ENCODE results near the gene EXOC3L2. TPM values are rescaled to one million over a fixed set of nuclear protein-coding genes. Genes with fewer than 3 reads are reported as not detected.

Gene EXOC3L2
- total RNA-seq, 1 experiment from 2014 or later: 0.61 TPM

GRCh38 chr19:45191375-45191774 lies 53.8 kb downstream of the EXOC3L2 start:
- H3K4me2 ChIP-seq (ENCODE audit: insufficient read depth, insufficient read length, low read length): no peak overlapping the region

More at GRCh38 chr19:45191375-45191774, 53.8 kb downstream of the EXOC3L2 start:
- Histone ChIP-seq H2AFZ (ENCODE audit: low read length) (no peak overlapping the region), H2BK120ac (ENCODE audit: low read depth, low read length, poor library complexity, severe bottlenecking) (no peak overlapping the region), H2BK5ac (ENCODE audit: insufficient read length, low read length) (no peak overlapping the region), H2AK5ac (ENCODE audit: insufficient read length, low read length) (no peak overlapping the region), H3K56ac (ENCODE audit: insufficient read length, low read depth, low read length) (no peak overlapping the region), H4K20me1 (ENCODE audit: control insufficient read depth, insufficient read depth, insufficient read length) (no peaks in the 10 kb centered on the region), H3K9ac (ENCODE audit: extremely low read depth, insufficient read length, low read length) (no peak overlapping the region), H3K79me2 (ENCODE audit: insufficient read depth, low read length) (no peaks in the 10 kb centered on the region), H3K79me1 (ENCODE audit: insufficient read depth, low read depth, low read length, poor library complexity, severe bottlenecking) (no peaks in the 10 kb centered on the region), H3T11ph (ENCODE audit: low read length) (no peak overlapping the region), H3K23ac (ENCODE audit: insufficient read length, low read depth, low read length) (no peak overlapping the region), H3K14ac (ENCODE audit: insufficient read depth, low read length) (no peak overlapping the region), H3K23me2 (ENCODE audit: insufficient read length, low read depth, low read length, poor library complexity, severe bottlenecking) (no peaks in the 10 kb centered on the region), H3K27ac (ENCODE audit: insufficient read length, low read depth, low read length) (no peak overlapping the region), H4K5ac (ENCODE audit: insufficient read length, low read depth, low read length) (no peak overlapping the region), H2BK20ac (ENCODE audit: low read depth, low read length, poor library complexity, severe bottlenecking) (no peak overlapping the region), H3K4me1 (ENCODE audit: insufficient read depth, low read length) (no peaks in the 10 kb centered on the region), H3K27me3 (ENCODE audit: insufficient read depth, low read length) (no peaks in the 10 kb centered on the region), H2BK15ac (ENCODE audit: low read depth, low read length) (no peak overlapping the region), H3K18ac (ENCODE audit: insufficient read length, low read depth, low read length) (no peak overlapping the region), H3K9me3 (ENCODE audit: control insufficient read depth, low read depth, low read length) (no peaks in the 10 kb centered on the region), H4K8ac (replicated peaks; ENCODE audit: insufficient read length, low read depth, low read length) (no peak overlapping the region), H2BK12ac (ENCODE audit: insufficient read length, low read depth, low read length) (no peak overlapping the region), H4K91ac (ENCODE audit: insufficient read length, low read depth, low read length) (no peak overlapping the region), H3K4ac (ENCODE audit: low read depth, low read length) (no peak overlapping the region)
- TF ChIP-seq CTCF (conservative IDR thresholded peaks at IDR 0.05): peak; percentile 18; the same call in 1 of the 3 replicates
- Mint-ChIP-seq H3K36me3 (ENCODE audit: insufficient read depth in 1 of 3, low read depth in 3 of 3) (no peaks in the 10 kb centered on the region), H3K4me1 (peaks cover 2 to 7% of the 10 kb centered on the region in 2 experiments; a peak in 1 of 4 replicates), H3K27me3 (ENCODE audit: low read depth) (peaks cover 19% of the 10 kb centered on the region), H3K9me3 (no peaks in the 10 kb centered on the region), H3K4me3 (no peak overlapping the region), H3K27ac (no peak overlapping the region)
- no CpG with 5 or more reads among the region's 4 CpGs for WGBS (ENCODE audit: extremely low coverage, insufficient read length, low lambda C conversion rate)
- no peak for DNase-seq

All from H9 (cell line).